ENCODE measurements around the gene TNP2.
A peak's percentile ranks its signal among the peaks of the same experiment; 100 is the strongest.

Gene TNP2

GRCh38 chr16:11276896-11277593 is 7.9 kb upstream of the TNP2 start:
- DNase-seq = no peak

- DNase-seq = no peak
Measured at GRCh38 chr16:11276143-11276895, 7.2 kb upstream of the TNP2 start, which contains the start of gene PRM2. TSS of gene PRM2 (minus strand) at chr16:11276480. CDS start at chr16:11276370, 110 bp downstream.

- no peak for DNase-seq
Measured at GRCh38 chr16:11274964-11275363, 5.8 kb upstream of the TNP2 start.

GRCh38 chr16:11273721-11274324 is 4.7 kb upstream of the TNP2 start:
- DNase-seq = no peak

GRCh38 chr16:11272921-11273720 is 4.0 kb upstream of the TNP2 start, which contains the start of gene PRM3:
TSS of gene PRM3 (minus strand) at chr16:11273629. CDS start at chr16:11273595, 34 bp downstream.
- DNase-seq = no peak

- no peak for DNase-seq
Measured at GRCh38 chr16:11272484-11272883, 3.4 kb upstream of the TNP2 start.

GRCh38 chr16:11271610-11272009 is 2.5 kb upstream of the TNP2 start:
- DNase-seq = no peak

GRCh38 chr16:11270602-11271162 is 1.6 kb upstream of the TNP2 start:
- DNase-seq = no peak

GRCh38 chr16:11265124-11265523 is 4.0 kb downstream of the TNP2 start:
- DNase-seq = no peak

GRCh38 chr16:11264155-11264832 is 4.8 kb downstream of the TNP2 start:
- DNase-seq = no peak

- DNase-seq = peak in 1 of 2 donors; percentile 44
Measured at GRCh38 chr16:11263737-11264136, 5.4 kb downstream of the TNP2 start.

- DNase-seq = no peak
Measured at GRCh38 chr16:11262915-11263314, 6.2 kb downstream of the TNP2 start.

GRCh38 chr16:11260596-11260966 is 8.5 kb downstream of the TNP2 start:
- DNase-seq = no peak

- DNase-seq = no peak
Measured at GRCh38 chr16:11259655-11260595, 9.2 kb downstream of the TNP2 start.

- DNase-seq = no peak
Measured at GRCh38 chr16:11258553-11259492, 10.3 kb downstream of the TNP2 start.

GRCh38 chr16:11257131-11257938 is 11.8 kb downstream of the TNP2 start:
- peak in 1 of 2 donors; percentile 49 for DNase-seq

GRCh38 chr16:11256661-11257130 is 12.4 kb downstream of the TNP2 start:
- peak; percentile 50 to 57 for DNase-seq

Data from stimulated activated CD4-positive, alpha-beta T cell treated with anti-CD3 and anti-CD28 coated beads, Interleukin-2, amount 100 ng/mL, for 48 hours (primary cell).